Gastrocnemius medialis (tissue), 4 donors: ENCODE measurements around the gene HOXB2.

ENCODE experiments used
- POLR2A ChIP-seq, 2 donors: fragments of 450-650 bp; IDR thresholded peaks; one replicate each; pipeline ENCODE4 v1.6.1; 2017; ENCODE audit warnings: antibody characterized with exemption in 2 of 2, mild to moderate bottlenecking in 2 of 2, moderate library complexity in 2 of 2
- TF ChIP-seq, protein P1 (sequence below), 5 experiments: fragments of 450-650 bp in 3 of 5; fragments of 200-600 bp in 2 of 5; sonication (generic) in 2 of 5; IDR thresholded peaks in 4 of 5; conservative IDR thresholded peaks in 1 of 5; 1 replicate in 4 of 5; 2 replicates in 1 of 5; pipeline ENCODE4 v1.5.1; 2016 to 2019; ENCODE audit warnings: antibody characterized with exemption in 5 of 5, mild to moderate bottlenecking in 3 of 5, moderate library complexity in 3 of 5

- TF ChIP-seq, protein P1, sequence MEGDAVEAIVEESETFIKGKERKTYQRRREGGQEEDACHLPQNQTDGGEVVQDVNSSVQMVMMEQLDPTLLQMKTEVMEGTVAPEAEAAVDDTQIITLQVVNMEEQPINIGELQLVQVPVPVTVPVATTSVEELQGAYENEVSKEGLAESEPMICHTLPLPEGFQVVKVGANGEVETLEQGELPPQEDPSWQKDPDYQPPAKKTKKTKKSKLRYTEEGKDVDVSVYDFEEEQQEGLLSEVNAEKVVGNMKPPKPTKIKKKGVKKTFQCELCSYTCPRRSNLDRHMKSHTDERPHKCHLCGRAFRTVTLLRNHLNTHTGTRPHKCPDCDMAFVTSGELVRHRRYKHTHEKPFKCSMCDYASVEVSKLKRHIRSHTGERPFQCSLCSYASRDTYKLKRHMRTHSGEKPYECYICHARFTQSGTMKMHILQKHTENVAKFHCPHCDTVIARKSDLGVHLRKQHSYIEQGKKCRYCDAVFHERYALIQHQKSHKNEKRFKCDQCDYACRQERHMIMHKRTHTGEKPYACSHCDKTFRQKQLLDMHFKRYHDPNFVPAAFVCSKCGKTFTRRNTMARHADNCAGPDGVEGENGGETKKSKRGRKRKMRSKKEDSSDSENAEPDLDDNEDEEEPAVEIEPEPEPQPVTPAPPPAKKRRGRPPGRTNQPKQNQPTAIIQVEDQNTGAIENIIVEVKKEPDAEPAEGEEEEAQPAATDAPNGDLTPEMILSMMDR (IDR thresholded peaks at IDR 0.05 in 4 of 5, conservative IDR thresholded peaks at IDR 0.05 in 1 of 5), result no peak
- no peak for TF ChIP-seq POLR2A (IDR thresholded peaks at IDR 0.05)
Measured at GRCh38 chr17:48589831-48590606, 45.1 kb upstream of the HOXB2 start, which contains the start of gene HOXB3.
